22Rv1 (cell line): ENCODE results near the gene CHIT1.

Experiments used
- CTCF ChIP-seq: fragments of 450-650 bp; IDR thresholded peaks from 2 replicates; pipeline ENCODE4 v1.5.1; 2017; ENCODE audit warnings: mild to moderate bottlenecking
- ZFX ChIP-seq: fragments of 450-650 bp; IDR thresholded peaks from 2 replicates; pipeline ENCODE4 v1.6.1; 2017; ENCODE audit warnings: antibody characterized with exemption, borderline replicate concordance

- TF ChIP-seq CTCF (no peak), ZFX (no peak)
Measured at GRCh38 chr1:203229471-203230135, at the start of gene CHIT1.
